Gastroesophageal sphincter (tissue), 3 donors: ENCODE measurements around the gene TMEM74B.

Experiments used
- EP300 ChIP-seq: sonication (generic); formaldehyde crosslinking; IDR thresholded peaks from one replicate; pipeline ENCODE4 v1.6.1; 2017; ENCODE audit warnings: antibody characterized with exemption, mild to moderate bottlenecking
- POLR2A ChIP-seq, 2 donors: fragments of 450-650 bp; IDR thresholded peaks; one replicate each; pipeline ENCODE4 v1.6.1; 2017; ENCODE audit warnings: antibody characterized with exemption in 2 of 2, mild to moderate bottlenecking in 2 of 2, moderate library complexity in 1 of 2
- POLR2AphosphoS5 ChIP-seq: sonication (generic); formaldehyde crosslinking; IDR thresholded peaks from one replicate; pipeline ENCODE4 v1.6.1; 2017; ENCODE audit warnings: antibody characterized with exemption
- TF ChIP-seq, protein P1 (sequence below), 4 experiments: fragments of 200-600 bp in 2 of 4; fragments of 450-650 bp in 2 of 4; sonication (generic) in 1 of 4; IDR thresholded peaks; one replicate each; pipeline ENCODE4 v1.5.1; 2017 to 2019; ENCODE audit warnings: antibody characterized with exemption in 4 of 4, mild to moderate bottlenecking in 2 of 4, moderate library complexity in 2 of 4

DNA sequence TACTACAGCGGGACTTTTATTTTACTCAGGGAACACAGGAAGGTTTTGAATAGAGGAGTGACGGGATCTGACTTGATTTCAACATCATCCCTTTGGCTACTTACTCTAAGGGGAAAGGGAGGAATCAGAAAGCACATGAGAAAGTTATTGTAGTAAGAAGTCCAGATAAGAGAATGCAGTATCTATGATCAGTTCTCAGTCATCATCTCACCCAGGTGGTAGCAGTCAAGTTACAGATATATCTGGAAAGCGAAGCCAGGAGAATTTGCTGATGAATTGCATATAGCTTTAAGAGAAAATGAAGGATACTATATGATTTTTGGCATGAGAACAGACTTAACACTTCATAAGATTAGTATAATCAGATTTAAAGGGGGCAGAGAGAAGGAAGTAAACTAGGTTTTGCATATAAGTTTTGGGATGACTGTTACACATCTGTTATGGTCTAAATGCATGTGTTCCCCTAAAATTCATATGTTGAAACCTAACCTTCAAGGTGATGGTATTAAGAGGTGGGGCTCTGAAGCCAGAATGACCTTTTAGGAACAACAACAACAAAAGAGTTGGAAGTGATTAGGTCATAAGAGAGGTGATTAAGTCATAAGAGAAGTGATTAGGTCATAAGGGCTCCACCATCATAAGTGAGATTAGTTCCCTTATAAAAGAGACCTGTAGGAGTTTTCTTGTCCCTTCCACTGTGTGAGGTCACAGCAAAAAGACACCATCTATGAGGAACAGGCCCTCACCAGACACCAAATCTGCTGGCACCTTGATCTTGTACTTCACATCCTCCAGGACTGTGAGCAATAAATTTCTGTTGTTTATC lies 47.7 kb upstream of the TMEM74B start:
- no peak for TF ChIP-seq POLR2A (IDR thresholded peaks at IDR 0.05)
- TF ChIP-seq, protein P1, sequence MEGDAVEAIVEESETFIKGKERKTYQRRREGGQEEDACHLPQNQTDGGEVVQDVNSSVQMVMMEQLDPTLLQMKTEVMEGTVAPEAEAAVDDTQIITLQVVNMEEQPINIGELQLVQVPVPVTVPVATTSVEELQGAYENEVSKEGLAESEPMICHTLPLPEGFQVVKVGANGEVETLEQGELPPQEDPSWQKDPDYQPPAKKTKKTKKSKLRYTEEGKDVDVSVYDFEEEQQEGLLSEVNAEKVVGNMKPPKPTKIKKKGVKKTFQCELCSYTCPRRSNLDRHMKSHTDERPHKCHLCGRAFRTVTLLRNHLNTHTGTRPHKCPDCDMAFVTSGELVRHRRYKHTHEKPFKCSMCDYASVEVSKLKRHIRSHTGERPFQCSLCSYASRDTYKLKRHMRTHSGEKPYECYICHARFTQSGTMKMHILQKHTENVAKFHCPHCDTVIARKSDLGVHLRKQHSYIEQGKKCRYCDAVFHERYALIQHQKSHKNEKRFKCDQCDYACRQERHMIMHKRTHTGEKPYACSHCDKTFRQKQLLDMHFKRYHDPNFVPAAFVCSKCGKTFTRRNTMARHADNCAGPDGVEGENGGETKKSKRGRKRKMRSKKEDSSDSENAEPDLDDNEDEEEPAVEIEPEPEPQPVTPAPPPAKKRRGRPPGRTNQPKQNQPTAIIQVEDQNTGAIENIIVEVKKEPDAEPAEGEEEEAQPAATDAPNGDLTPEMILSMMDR (IDR thresholded peaks at IDR 0.05): no peak
- TF ChIP-seq EP300: no peak
- TF ChIP-seq POLR2AphosphoS5: no peak
